K562 (cell line): ENCODE measurements around the gene SLC9A1. TPM values are rescaled to one million over a fixed set of nuclear protein-coding genes. Genes with fewer than 3 reads are reported as not detected.

ENCODE experiments used
- ARID2 ChIP-seq: fragments of 450-650 bp; IDR thresholded peaks from 2 replicates; pipeline ENCODE4 v1.6.1; 2017; ENCODE audit warnings: antibody characterized with exemption, mild to moderate bottlenecking
- ASH1L ChIP-seq: fragments of 450-650 bp; IDR thresholded peaks from 2 replicates; pipeline ENCODE4 v1.6.1; 2018; ENCODE audit warnings: borderline replicate concordance, mild to moderate bottlenecking, low read depth; ENCODE audit not compliant: partially characterized antibody
- ELF2 ChIP-seq: fragments of 250-450 bp; sonication (Bioruptor Pico); IDR thresholded peaks from 2 replicates; pipeline ENCODE4 v1.5.0; 2021; ENCODE audit warnings: mild to moderate bottlenecking
- GTF2B ChIP-seq: IDR thresholded peaks from 2 replicates; pipeline ENCODE4 v1.6.1; 2011; ENCODE audit not compliant: insufficient read length; ENCODE audit errors: extremely low read depth
- GTF2F1 ChIP-seq: IDR thresholded peaks from 2 replicates; pipeline ENCODE4 v1.6.1; 2011; ENCODE audit warnings: low read depth, low read length, improper control_type of control experiment
- KDM4B ChIP-seq, 2 experiments: fragments of 450-650 bp in 1 of 2; sonication (generic) in 1 of 2; IDR thresholded peaks; 2 replicates each; pipeline ENCODE4 v1.6.1; 2016 to 2017; ENCODE audit warnings: borderline replicate concordance in 2 of 2, antibody characterized with exemption in 1 of 2, low read depth in 1 of 2, mild to moderate bottlenecking in 1 of 2
- MGA ChIP-seq: fragments of 450-650 bp; IDR thresholded peaks from 2 replicates; pipeline ENCODE4 v1.6.1; 2016; ENCODE audit warnings: mild to moderate bottlenecking, moderate library complexity
- NFE2L1 ChIP-seq: fragments of 450-650 bp; IDR thresholded peaks from 2 replicates; pipeline ENCODE4 v1.6.1; 2016; ENCODE audit warnings: missing genetic modification characterization, low read depth, mild to moderate bottlenecking, missing compliant biosample characterization, moderate library complexity, borderline replicate concordance
- NFIX ChIP-seq: fragments of 250-450 bp; sonication (Bioruptor Pico); IDR thresholded peaks from 2 replicates; pipeline ENCODE4 v1.4.0; 2020; ENCODE audit warnings: low read depth, mild to moderate bottlenecking, moderate library complexity
- NR2F6 ChIP-seq: fragments of 450-650 bp; formaldehyde crosslinking; IDR thresholded peaks from 2 replicates; pipeline ENCODE4 v1.4.0; 2020; ENCODE audit warnings: mild to moderate bottlenecking
- PHB ChIP-seq: fragments of 250-450 bp; sonication (Bioruptor Pico); IDR thresholded peaks from 2 replicates; pipeline ENCODE4 v1.5.0; 2021
- PTTG1 ChIP-seq: fragments of 450-650 bp; IDR thresholded peaks from 2 replicates; pipeline ENCODE4 v1.6.1; 2016; ENCODE audit warnings: low read depth, mild to moderate bottlenecking, missing genetic modification characterization, missing compliant biosample characterization
- SMAD2 ChIP-seq: fragments of 150-350 bp; IDR thresholded peaks from 2 replicates; pipeline ENCODE4 v1.6.1; 2014; ENCODE audit warnings: low read depth, mild to moderate bottlenecking, low read length
- SRSF9 ChIP-seq: fragments of 200-400 bp; formaldehyde crosslinking; IDR thresholded peaks from 2 replicates; pipeline ENCODE4 v1.6.1; 2017; ENCODE audit warnings: low read depth, low read length, borderline replicate concordance
- TRIM24 ChIP-seq, 2 experiments: fragments of 450-650 bp; IDR thresholded peaks; 2 replicates each; pipeline ENCODE4 v1.6.1; 2016
- ZNF263 ChIP-seq: sonication (generic); formaldehyde crosslinking; IDR thresholded peaks from 2 replicates; pipeline ENCODE4 v1.8.0; 2022; ENCODE audit warnings: mild to moderate bottlenecking, missing genetic modification reagents, borderline replicate concordance
- ZNF583 ChIP-seq: fragments of 250-450 bp; sonication (Bioruptor Pico); IDR thresholded peaks from 2 replicates; pipeline ENCODE4 v1.4.0; 2020
- ZNF707 ChIP-seq: fragments of 250-450 bp; sonication (Bioruptor Pico); conservative IDR thresholded peaks from 2 replicates; pipeline ENCODE4 v1.8.0; 2022; ENCODE audit warnings: inconsistent platforms, mild to moderate bottlenecking, moderate library complexity
- polyA plus RNA-seq, 8 experiments: library from polyadenylated mRNA; depleted of rRNA in 4 of 8; stranded (reverse) in 5 of 8; unstranded in 3 of 8; fragments of >200 nt; fragmentation: Nextera tagmentation in 2 of 8; fragmentation: Illumina TruSeq in 1 of 8; extraction: Ambion mirVana in 2 of 8; extraction: Trizol in 1 of 8; gene quantifications; 2 replicates each; pipeline versions ENCODE4 v1.2.1 to v1.2.3, GENCODE V29; 2011 to 2014; ENCODE audit warnings: inconsistent platforms in 1 of 8, missing spikeins in 1 of 8
- total RNA-seq, 7 experiments: library from RNA; depleted of rRNA in 6 of 7; stranded (reverse); fragments of >200 nt in 6 of 7; fragmentation: Illumina TruSeq in 2 of 7; extraction: Trizol in 2 of 7; gene quantifications; 2 replicates each; pipeline versions ENCODE4 v1.2.1 to v1.2.3, GENCODE V29; 2011 to 2021; ENCODE audit warnings: low replicate concordance in 1 of 7

Gene SLC9A1
- total and polyA plus RNA-seq, 9 of the 15 experiments (the other 6 are each of a cell fraction or from before 2014, with no cell fraction given): 0.59 to 14.4 (median 2.0) TPM

GRCh38 chr1:27157194-27157593 lies 2.3 kb upstream of the SLC9A1 start (continued):
- TF ChIP-seq ELF2 (CRISPR knock-in tag): no peak
- TF ChIP-seq MGA: no peak
- TF ChIP-seq KDM4B (IDR thresholded peaks at IDR 0.05; ENCODE audit: borderline replicate concordance in 2 of 2, low read depth in 1 of 2): no peak
- no peak for TF ChIP-seq SMAD2
- TF ChIP-seq PTTG1 (tag): no peak
- TF ChIP-seq TRIM24 (IDR thresholded peaks at IDR 0.05): no peak
- TF ChIP-seq ASH1L: no peak
- TF ChIP-seq ARID2: no peak
- no peak for TF ChIP-seq ZNF583 (CRISPR knock-in tag)
- TF ChIP-seq ZNF263 (CRISPR knock-in tag): no peak
- TF ChIP-seq ZNF707 (CRISPR knock-in tag): no peak
- TF ChIP-seq NR2F6: no peak
- no peak for TF ChIP-seq GTF2F1
- no peak for TF ChIP-seq GTF2B
- TF ChIP-seq NFIX (CRISPR knock-in tag): no peak
- TF ChIP-seq SRSF9: no peak
- TF ChIP-seq PHB: no peak
- no peak for TF ChIP-seq NFE2L1 (tag)
